Activated CD4-positive, alpha-beta T cell treated with anti-CD3 and anti-CD28 coated beads, Interleukin-2, amount 10 ng/mL, durations not matched to agents 24 days and 14 days (primary cell): ENCODE results near the gene FRRS1L. TPM values are rescaled to one million over a fixed set of nuclear protein-coding genes. Genes with fewer than 3 reads are reported as not detected.

Source experiments
- DNase-seq: peaks from one replicate; pipeline ENCODE4 v3.0.0; 2022
- H3K27ac Mint-ChIP-seq: one replicate; pipeline ENCODE4 v1.8.0; 2022; ENCODE audit warnings: mild to moderate bottlenecking, mixed read lengths
- H3K27me3 Mint-ChIP-seq: one replicate; pipeline ENCODE4 v1.8.0; 2022; ENCODE audit warnings: mixed read lengths
- H3K36me3 Mint-ChIP-seq: one replicate; pipeline ENCODE4 v1.8.0; 2022; ENCODE audit warnings: low read depth, mild to moderate bottlenecking, mixed read lengths
- H3K4me1 Mint-ChIP-seq: one replicate; pipeline ENCODE4 v1.8.0; 2021; ENCODE audit warnings: mixed read lengths
- H3K4me3 Mint-ChIP-seq: one replicate; pipeline ENCODE4 v1.8.0; 2022; ENCODE audit warnings: mild to moderate bottlenecking, moderate library complexity, mixed read lengths
- H3K9me3 Mint-ChIP-seq: one replicate; pipeline ENCODE4 v1.8.0; 2021; ENCODE audit warnings: mixed read lengths
- intact Hi-C: fragments of 100-400 bp; cut with micrococcal nuclease; formaldehyde crosslinking; loops from one replicate; pipeline ENCODE4 v1.15.1; 2023
- total RNA-seq: library from RNA; stranded (reverse); gene quantifications from 2 replicates; pipeline ENCODE4 v1.2.3, GENCODE V29; 2022

FRRS1L gene
- total RNA-seq, 1 donor from 2014 or later, result not detected

- intact Hi-C loops, result no loop called here
- H3K4me3 Mint-ChIP-seq, result no peak overlapping the region
- H3K4me1 Mint-ChIP-seq, result peaks cover 5% of the 10 kb centered on the region
- H3K27ac Mint-ChIP-seq, result no peak overlapping the region
- no peak for DNase-seq
- H3K36me3 Mint-ChIP-seq, result no peaks in the 10 kb centered on the region
- H3K27me3 Mint-ChIP-seq, result peaks cover 7% of the 10 kb centered on the region
- no peaks in the 10 kb centered on the region for H3K9me3 Mint-ChIP-seq
Observed at GRCh38 chr9:109190151-109190550, 23.1 kb upstream of the FRRS1L start.

GRCh38 chr9:109186857-109187520 is 19.9 kb upstream of the FRRS1L start:
- Mint-ChIP-seq H3K9me3 (no peaks in the 10 kb centered on the region), H3K4me1 (peaks cover 7% of the 10 kb centered on the region), H3K36me3 (no peaks in the 10 kb centered on the region), H3K27me3 (peaks cover 11% of the 10 kb centered on the region), H3K4me3 (no peak overlapping the region), H3K27ac (no peak overlapping the region)
- intact Hi-C loops, result loop anchor here (10.0 kb wide), 1 partner anchor 278 kb away; no protein-coding TSS in a partner anchor
- DNase-seq, result no peak

- DNase-seq, result peak; percentile 68
- Mint-ChIP-seq H3K27me3 (peaks cover 28% of the 10 kb centered on the region), H3K27ac (no peak overlapping the region), H3K4me1 (peaks cover 13% of the 10 kb centered on the region), H3K9me3 (no peaks in the 10 kb centered on the region), H3K36me3 (no peaks in the 10 kb centered on the region), H3K4me3 (no peak overlapping the region)
- intact Hi-C loops, result loop anchor here (5.0 to 10.0 kb wide), 3 partner anchors 139 to 282 kb away; partner anchors contain the start of gene EPB41L4B
Observed at GRCh38 chr9:109182940-109183798, 16.1 kb upstream of the FRRS1L start.

GRCh38 chr9:109182550-109182939 is 15.5 kb upstream of the FRRS1L start:
- Mint-ChIP-seq H3K27me3 (peaks cover 28% of the 10 kb centered on the region), H3K9me3 (no peaks in the 10 kb centered on the region), H3K27ac (no peak overlapping the region), H3K4me1 (peaks cover 13% of the 10 kb centered on the region), H3K36me3 (no peaks in the 10 kb centered on the region), H3K4me3 (no peak overlapping the region)
- DNase-seq, result no peak
- intact Hi-C loops, result loop anchor here (5.0 to 10.0 kb wide), 3 partner anchors 140 to 282 kb away; partner anchors contain the start of gene EPB41L4B

GRCh38 chr9:109181284-109181683 is 14.2 kb upstream of the FRRS1L start:
- peak overlapping the region; percentile 44 for H3K27ac Mint-ChIP-seq
- H3K4me3 Mint-ChIP-seq, result no peak overlapping the region
- intact Hi-C loops, result loop anchor here (1.0 to 10.0 kb wide), 7 partner anchors 61 to 284 kb away; partner anchors contain the start of gene EPB41L4B
- peak; percentile 85 for DNase-seq
- no peaks in the 10 kb centered on the region for H3K9me3 Mint-ChIP-seq
- H3K27me3 Mint-ChIP-seq, result peaks cover 28% of the 10 kb centered on the region
- H3K4me1 Mint-ChIP-seq, result peaks cover 13% of the 10 kb centered on the region
- H3K36me3 Mint-ChIP-seq, result no peaks in the 10 kb centered on the region

GRCh38 chr9:109179801-109180523 is 12.9 kb upstream of the FRRS1L start:
- intact Hi-C loops, result loop anchor here (2.0 to 10.0 kb wide), 5 partner anchors 69 to 285 kb away; partner anchors contain the start of gene EPB41L4B
- no peaks in the 10 kb centered on the region for H3K36me3 Mint-ChIP-seq
- no peak overlapping the region for H3K4me3 Mint-ChIP-seq
- DNase-seq, result no peak
- peaks cover 13% of the 10 kb centered on the region for H3K4me1 Mint-ChIP-seq
- H3K27ac Mint-ChIP-seq, result no peak overlapping the region
- no peaks in the 10 kb centered on the region for H3K9me3 Mint-ChIP-seq
- H3K27me3 Mint-ChIP-seq, result peaks cover 28% of the 10 kb centered on the region

GRCh38 chr9:109176963-109177362 is 9.9 kb upstream of the FRRS1L start:
- intact Hi-C loops, result no loop called here
- no peaks in the 10 kb centered on the region for H3K9me3 Mint-ChIP-seq
- no peak overlapping the region for H3K27ac Mint-ChIP-seq
- H3K36me3 Mint-ChIP-seq, result no peaks in the 10 kb centered on the region
- H3K27me3 Mint-ChIP-seq, result peaks cover 33% of the 10 kb centered on the region
- DNase-seq, result no peak
- no peak overlapping the region for H3K4me3 Mint-ChIP-seq
- H3K4me1 Mint-ChIP-seq, result peaks cover 11% of the 10 kb centered on the region

GRCh38 chr9:109176386-109176785 is 9.3 kb upstream of the FRRS1L start:
- DNase-seq, result no peak
- peaks cover 8% of the 10 kb centered on the region for H3K4me1 Mint-ChIP-seq
- no peaks in the 10 kb centered on the region for H3K9me3 Mint-ChIP-seq
- peaks cover 31% of the 10 kb centered on the region for H3K27me3 Mint-ChIP-seq
- no peaks in the 10 kb centered on the region for H3K36me3 Mint-ChIP-seq
- intact Hi-C loops, result no loop called here
- no peak overlapping the region for H3K4me3 Mint-ChIP-seq
- no peak overlapping the region for H3K27ac Mint-ChIP-seq

GRCh38 chr9:109172935-109173334 is 5.9 kb upstream of the FRRS1L start:
- no peaks in the 10 kb centered on the region for H3K36me3 Mint-ChIP-seq
- H3K4me1 Mint-ChIP-seq, result no peaks in the 10 kb centered on the region
- DNase-seq, result no peak
- intact Hi-C loops, result no loop called here
- H3K27ac Mint-ChIP-seq, result no peak overlapping the region
- no peak overlapping the region for H3K4me3 Mint-ChIP-seq
- H3K9me3 Mint-ChIP-seq, result no peaks in the 10 kb centered on the region
- peaks cover 31% of the 10 kb centered on the region for H3K27me3 Mint-ChIP-seq

- H3K27me3 Mint-ChIP-seq, result peaks cover 39% of the 10 kb centered on the region
- DNase-seq, result no peak
- intact Hi-C loops, result no loop called here
- H3K36me3 Mint-ChIP-seq, result no peaks in the 10 kb centered on the region
- no peaks in the 10 kb centered on the region for H3K9me3 Mint-ChIP-seq
- no peak overlapping the region for H3K27ac Mint-ChIP-seq
- H3K4me3 Mint-ChIP-seq, result no peak overlapping the region
- peaks cover 2% of the 10 kb centered on the region for H3K4me1 Mint-ChIP-seq
Observed at GRCh38 chr9:109171926-109172325, 4.9 kb upstream of the FRRS1L start.

GRCh38 chr9:109168170-109168569 is 1.1 kb upstream of the FRRS1L start:
- H3K4me1 Mint-ChIP-seq, result peaks cover 2% of the 10 kb centered on the region
- H3K36me3 Mint-ChIP-seq, result no peaks in the 10 kb centered on the region
- DNase-seq, result no peak
- peaks cover 7% of the 10 kb centered on the region for H3K9me3 Mint-ChIP-seq
- intact Hi-C loops, result no loop called here
- H3K27me3 Mint-ChIP-seq, result peaks cover 54% of the 10 kb centered on the region
- H3K4me3 Mint-ChIP-seq, result no peak overlapping the region
- no peak overlapping the region for H3K27ac Mint-ChIP-seq

- H3K4me3 Mint-ChIP-seq, result no peak overlapping the region
- peaks cover 7% of the 10 kb centered on the region for H3K9me3 Mint-ChIP-seq
- peaks cover 2% of the 10 kb centered on the region for H3K4me1 Mint-ChIP-seq
- intact Hi-C loops, result no loop called here
- H3K27me3 Mint-ChIP-seq, result peaks cover 55% of the 10 kb centered on the region
- no peak overlapping the region for H3K27ac Mint-ChIP-seq
- DNase-seq, result no peak
- H3K36me3 Mint-ChIP-seq, result no peaks in the 10 kb centered on the region
Observed at GRCh38 chr9:109167716-109168115, 667 bp upstream of the FRRS1L start.

GRCh38 chr9:109166171-109166770 is 778 bp downstream of the FRRS1L start:
- H3K27ac Mint-ChIP-seq, result no peak overlapping the region
- peaks cover 2% of the 10 kb centered on the region for H3K4me1 Mint-ChIP-seq
- no peaks in the 10 kb centered on the region for H3K36me3 Mint-ChIP-seq
- no peak overlapping the region for H3K4me3 Mint-ChIP-seq
- H3K9me3 Mint-ChIP-seq, result peaks cover 7% of the 10 kb centered on the region
- peaks cover 59% of the 10 kb centered on the region for H3K27me3 Mint-ChIP-seq
- no peak for DNase-seq
- intact Hi-C loops, result no loop called here
